GM10266 (cell line): ENCODE results near the gene GNB1.
A peak's percentile ranks its signal among the peaks of the same experiment; 100 is the strongest.

Experiments
- DNase-seq: peaks from one replicate; pipeline ENCODE4 v3.0.0; 2012; ENCODE audit errors: extremely low spot score
- TF ChIP-seq, protein P1 (sequence below): IDR thresholded peaks from 2 replicates; pipeline ENCODE4 v1.5.1; 2012; ENCODE audit warnings: mild to moderate bottlenecking, low read depth; ENCODE audit not compliant: control insufficient read depth, insufficient read depth; ENCODE audit errors: missing control alignments

The GNB1 gene

GRCh38 chr1:1764876-1765470 lies 125.9 kb downstream of the GNB1 start:
- DNase-seq, result no peak

DNA sequence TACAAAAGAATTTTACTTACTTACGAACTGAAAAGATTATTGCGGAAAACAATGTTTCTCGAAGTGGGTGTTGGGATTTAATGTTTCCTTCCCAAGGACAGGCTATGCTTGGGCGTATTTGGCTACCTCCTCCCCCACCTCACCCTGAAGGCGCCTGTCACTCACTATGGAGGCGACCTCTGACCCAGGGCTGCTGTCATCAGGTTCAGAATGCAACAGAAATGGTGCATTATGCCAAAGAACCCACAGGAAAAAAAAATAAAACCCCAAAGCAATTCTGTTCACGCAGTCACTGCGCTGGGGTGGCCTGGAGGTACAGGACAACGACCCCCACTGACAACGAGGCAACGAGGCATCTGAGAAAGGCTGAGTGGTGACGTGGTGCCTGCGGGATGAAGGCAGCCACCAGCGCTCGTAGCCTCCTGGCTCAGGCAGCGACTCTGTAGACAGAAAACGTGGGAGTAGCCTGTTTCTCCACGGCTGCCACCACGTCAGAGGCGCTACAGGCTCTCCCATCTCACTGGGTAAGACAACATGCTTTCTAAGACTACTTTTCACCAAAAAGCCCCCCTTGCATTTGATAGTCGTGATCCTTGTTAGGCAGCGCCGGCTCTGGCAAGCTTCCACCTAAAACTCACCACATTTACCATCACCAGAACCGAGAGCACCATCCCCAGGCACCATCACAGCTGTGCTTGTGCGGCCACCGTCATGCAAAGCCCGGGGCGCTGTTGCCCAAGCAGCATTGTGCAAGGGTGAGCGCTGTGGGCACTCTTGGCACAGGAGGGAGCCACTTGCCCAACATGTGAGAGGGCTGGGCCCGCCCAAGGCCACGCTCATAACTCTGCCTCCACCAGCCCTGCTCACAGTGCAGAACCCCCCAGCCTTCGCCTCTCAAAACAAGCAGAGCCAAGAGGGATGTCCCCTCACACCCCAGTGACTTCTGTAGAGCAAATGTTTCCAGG lies 126.9 kb downstream of the GNB1 start:
- TF ChIP-seq, protein P1, sequence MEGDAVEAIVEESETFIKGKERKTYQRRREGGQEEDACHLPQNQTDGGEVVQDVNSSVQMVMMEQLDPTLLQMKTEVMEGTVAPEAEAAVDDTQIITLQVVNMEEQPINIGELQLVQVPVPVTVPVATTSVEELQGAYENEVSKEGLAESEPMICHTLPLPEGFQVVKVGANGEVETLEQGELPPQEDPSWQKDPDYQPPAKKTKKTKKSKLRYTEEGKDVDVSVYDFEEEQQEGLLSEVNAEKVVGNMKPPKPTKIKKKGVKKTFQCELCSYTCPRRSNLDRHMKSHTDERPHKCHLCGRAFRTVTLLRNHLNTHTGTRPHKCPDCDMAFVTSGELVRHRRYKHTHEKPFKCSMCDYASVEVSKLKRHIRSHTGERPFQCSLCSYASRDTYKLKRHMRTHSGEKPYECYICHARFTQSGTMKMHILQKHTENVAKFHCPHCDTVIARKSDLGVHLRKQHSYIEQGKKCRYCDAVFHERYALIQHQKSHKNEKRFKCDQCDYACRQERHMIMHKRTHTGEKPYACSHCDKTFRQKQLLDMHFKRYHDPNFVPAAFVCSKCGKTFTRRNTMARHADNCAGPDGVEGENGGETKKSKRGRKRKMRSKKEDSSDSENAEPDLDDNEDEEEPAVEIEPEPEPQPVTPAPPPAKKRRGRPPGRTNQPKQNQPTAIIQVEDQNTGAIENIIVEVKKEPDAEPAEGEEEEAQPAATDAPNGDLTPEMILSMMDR, result peak; percentile 33
- no peak for DNase-seq

More at GRCh38 chr1:1764876-1765470, 125.9 kb downstream of the GNB1 start:
- TF ChIP-seq, protein P1, result no peak

- DNase-seq, result no peak
- TF ChIP-seq, protein P1, result no peak
These were observed 129.1 kb downstream of the GNB1 start for GRCh38 chr1:1761504-1762376.

GRCh38 chr1:1760715-1761114 lies 130.2 kb downstream of the GNB1 start:
- TF ChIP-seq, protein P1, result no peak
- no peak for DNase-seq

- TF ChIP-seq, protein P1, result no peak
These were observed 130.6 kb downstream of the GNB1 start for GRCh38 chr1:1760345-1760650.

GRCh38 chr1:1759456-1760344 lies 131.2 kb downstream of the GNB1 start:
- DNase-seq, result no peak
- TF ChIP-seq, protein P1, result no peak

More at GRCh38 chr1:1760345-1760650, 130.6 kb downstream of the GNB1 start:
- no peak for DNase-seq
